Keratinocyte (primary cell): Measurements from ENCODE around the gene TDRD6.

Source experiments
- EZH2 ChIP-seq: IDR thresholded peaks from one replicate; pipeline ENCODE4 v1.6.1; 2012; ENCODE audit warnings: inconsistent platforms, mild to moderate bottlenecking, low read length, moderate library complexity
- TF ChIP-seq, protein P1 (sequence below), 3 experiments: IDR thresholded peaks in 1 of 3; conservative IDR thresholded peaks in 1 of 3; optimal IDR thresholded peaks in 1 of 3; 2 replicates in 2 of 3; 3 replicates in 1 of 3; pipeline versions ENCODE3 to v1.5.1; 2011; ENCODE audit warnings: low read length in 3 of 3, mild to moderate bottlenecking in 3 of 3, moderate library complexity in 2 of 3, control low read depth in 1 of 3, inconsistent platforms in 1 of 3; ENCODE audit not compliant: insufficient read depth in 2 of 3; ENCODE audit errors: extremely low read depth in 1 of 3

DNA sequence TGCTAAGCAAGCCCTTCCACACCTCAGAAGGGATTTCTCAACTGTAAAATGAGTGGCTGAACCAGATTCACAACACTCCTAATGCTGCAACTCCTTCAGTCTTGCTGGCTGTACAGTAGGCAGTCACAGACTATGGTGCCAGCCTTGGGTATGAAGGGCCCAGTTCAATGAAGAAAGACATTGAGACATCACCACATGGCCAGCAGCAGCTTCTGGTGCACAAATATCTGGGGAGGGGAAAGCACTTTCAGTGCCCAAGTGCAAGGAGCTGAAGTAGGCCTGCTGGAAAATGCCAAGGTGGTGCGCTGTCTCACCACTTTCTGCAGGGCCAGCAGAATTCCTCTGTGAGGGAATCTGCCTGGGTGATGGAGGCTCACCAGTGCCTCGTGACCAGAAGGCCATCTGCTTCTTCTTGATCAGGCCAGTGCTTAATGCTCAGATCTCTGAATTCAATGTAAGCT lies 45.7 kb downstream of the TDRD6 start:
- TF ChIP-seq EZH2, result no peak
- TF ChIP-seq, protein P1, sequence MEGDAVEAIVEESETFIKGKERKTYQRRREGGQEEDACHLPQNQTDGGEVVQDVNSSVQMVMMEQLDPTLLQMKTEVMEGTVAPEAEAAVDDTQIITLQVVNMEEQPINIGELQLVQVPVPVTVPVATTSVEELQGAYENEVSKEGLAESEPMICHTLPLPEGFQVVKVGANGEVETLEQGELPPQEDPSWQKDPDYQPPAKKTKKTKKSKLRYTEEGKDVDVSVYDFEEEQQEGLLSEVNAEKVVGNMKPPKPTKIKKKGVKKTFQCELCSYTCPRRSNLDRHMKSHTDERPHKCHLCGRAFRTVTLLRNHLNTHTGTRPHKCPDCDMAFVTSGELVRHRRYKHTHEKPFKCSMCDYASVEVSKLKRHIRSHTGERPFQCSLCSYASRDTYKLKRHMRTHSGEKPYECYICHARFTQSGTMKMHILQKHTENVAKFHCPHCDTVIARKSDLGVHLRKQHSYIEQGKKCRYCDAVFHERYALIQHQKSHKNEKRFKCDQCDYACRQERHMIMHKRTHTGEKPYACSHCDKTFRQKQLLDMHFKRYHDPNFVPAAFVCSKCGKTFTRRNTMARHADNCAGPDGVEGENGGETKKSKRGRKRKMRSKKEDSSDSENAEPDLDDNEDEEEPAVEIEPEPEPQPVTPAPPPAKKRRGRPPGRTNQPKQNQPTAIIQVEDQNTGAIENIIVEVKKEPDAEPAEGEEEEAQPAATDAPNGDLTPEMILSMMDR (optimal IDR thresholded peaks at IDR 0.05 in 1 of 3, IDR thresholded peaks at IDR 0.05 in 1 of 3, conservative IDR thresholded peaks at IDR 0.05 in 1 of 3; ENCODE audit: extremely low read depth in 1 of 3, insufficient read depth in 2 of 3, low read length in 3 of 3), result no peak
